GM21786 (cell line): ENCODE data around the gene RGS9.
A peak's percentile ranks its signal among the peaks of the same experiment; 100 is the strongest.
"Not testable (repeated sequence)": the region's sequence is repeated elsewhere in the genome, so short reads cannot be mapped to it uniquely, and the experiment has no call there.

ENCODE experiments used
- ATAC-seq: cut with Tn5 transposase; IDR thresholded peaks from one replicate; pipeline ENCODE4 v1.9.1; 2021; ENCODE audit not compliant: unreplicated experiment

RGS9 gene

DNA sequence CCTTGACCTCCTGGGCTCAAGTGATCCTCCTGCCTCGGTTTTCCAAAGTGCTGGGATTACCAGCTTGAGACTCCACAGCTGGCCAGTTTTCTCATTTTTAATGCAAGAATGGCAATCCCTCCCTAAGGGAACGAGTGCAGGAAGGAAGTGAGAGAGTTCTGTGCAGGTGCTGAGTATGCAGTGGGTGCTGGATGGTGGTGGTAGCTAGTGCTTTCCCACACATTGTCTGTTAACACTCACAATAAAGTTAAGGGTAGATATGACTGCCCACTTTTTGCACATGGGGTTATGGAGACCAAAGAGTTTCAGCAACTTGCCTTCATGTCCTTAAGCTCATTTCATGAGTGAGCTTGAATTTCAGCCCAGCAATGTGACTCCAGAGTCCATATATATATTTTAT is 18.5 kb downstream of the RGS9 start:
- peak; percentile 34 for ATAC-seq

DNA sequence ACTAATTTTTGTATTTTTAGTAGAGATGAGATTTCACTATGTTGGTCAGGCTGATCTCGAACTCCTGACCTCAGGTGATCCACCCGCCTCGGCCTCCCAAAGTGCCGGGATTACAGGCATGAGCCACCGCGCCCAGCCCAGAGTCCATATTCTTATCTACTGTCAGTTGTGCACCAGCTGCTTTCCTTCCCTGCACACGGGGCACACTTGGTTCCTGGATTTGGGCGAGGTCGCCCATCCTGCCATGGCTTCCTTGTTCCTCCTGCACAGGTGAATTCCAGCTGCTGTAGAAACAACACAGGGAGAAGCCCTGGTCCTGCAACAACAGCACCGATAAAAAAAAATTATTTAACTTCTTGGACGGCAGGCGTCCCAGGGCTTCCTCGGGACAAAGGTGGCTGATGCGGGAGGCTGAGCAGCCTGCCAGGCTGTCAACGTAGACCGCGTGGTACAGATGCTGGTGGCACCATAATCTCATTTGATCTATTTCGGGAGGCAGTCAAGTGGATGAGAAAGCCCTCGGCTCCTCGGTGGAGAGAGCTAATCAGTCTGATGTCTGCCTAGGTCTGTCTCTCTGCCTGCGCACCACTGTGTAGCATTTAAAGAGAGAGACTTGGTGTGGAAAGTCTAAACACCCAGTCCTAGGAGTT is 19.1 kb downstream of the RGS9 start:
- no peak for ATAC-seq

DNA sequence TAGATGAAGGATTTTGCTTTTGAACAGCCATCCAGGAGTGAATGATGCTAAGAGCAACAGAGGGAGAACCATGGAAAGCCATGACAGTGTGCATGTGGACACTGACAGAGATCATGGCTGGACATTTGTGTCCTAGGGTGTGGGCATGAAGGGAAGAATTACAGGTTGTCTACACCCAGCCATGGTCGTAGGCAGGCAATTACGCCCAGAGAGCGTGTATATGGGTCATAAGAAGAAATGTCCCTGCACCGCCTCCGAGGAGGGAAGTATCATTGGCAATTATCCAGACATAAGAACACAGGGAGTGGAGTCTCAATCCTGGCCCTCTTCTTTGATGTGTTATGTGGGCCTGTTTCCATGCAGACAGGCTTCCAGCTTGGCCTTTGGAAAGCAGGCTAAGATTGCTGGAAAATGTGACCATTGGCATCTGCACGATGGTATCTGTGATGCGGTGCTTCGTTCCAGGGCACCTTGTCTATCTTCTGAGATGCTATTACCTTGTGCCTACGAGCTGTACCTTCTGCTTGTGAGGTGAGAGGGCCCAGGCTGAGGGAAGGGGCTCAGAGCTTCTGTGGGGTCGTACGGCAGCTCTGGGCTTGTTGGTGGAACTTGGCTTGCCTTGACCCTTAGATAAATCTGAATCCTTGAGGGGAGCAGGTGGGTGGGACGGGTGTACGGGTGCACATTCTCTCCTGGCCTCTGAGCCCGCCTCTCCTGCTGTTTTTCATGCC is 19.8 kb downstream of the RGS9 start:
- no peak for ATAC-seq

DNA sequence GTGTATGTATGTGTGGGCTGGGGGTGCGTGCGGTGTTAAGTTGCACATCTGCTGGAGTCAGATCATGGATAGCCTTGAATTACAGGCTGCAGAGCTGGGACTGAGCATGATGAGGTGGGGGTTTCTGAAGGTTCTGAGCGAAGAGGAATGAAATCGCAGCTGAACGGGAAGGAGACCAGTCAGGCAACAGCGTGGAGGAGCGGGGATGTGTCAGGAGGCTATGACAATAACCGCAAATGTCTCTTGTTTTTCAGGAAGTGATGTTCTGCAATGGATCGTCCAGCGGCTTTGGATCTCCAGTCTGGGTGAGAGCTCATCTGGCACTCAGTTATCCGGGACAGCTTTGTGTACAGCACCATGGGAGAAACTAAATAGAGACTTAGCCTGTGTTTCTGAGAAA is 20.9 kb downstream of the RGS9 start:
- ATAC-seq = no peak

DNA sequence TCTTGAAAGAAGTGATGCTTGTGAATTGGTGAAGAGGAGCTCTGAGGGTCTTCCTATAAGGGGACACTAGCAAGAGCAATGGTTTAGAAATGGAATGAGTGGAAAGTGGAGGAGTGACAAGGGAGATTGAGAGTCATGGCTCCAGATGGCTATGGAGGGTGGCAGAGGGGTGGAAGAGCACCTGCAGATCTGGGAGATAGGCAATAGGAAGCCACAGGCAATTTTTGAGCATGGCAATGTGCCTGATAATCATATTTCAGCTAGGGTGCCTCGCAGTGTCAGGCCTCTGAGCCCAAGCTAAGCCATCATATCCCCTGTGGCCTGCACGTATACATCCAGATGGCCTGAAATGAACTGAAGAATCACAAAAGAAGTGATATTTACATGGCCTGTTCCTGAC is 21.5 kb downstream of the RGS9 start:
- ATAC-seq = no peak

DNA sequence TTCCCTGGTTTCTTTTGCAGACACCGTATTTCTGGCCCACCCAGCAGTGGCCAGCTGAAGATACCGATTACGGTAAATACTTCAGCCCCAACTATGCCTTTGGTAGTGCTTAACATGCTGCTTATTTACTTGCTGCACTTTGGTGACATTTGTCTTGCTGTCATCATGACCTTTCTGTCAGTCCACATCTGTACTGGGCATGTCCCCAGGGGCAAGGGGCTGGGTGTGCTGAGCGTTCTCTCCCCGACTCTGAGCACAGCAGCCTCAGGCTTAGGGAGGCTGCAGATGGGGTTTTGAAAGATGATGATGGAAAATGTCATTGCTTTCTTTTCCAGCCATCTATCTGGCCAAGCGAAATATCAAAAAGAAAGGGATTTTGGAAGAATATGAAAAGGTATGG is 23.3 kb downstream of the RGS9 start:
- no peak for ATAC-seq

DNA sequence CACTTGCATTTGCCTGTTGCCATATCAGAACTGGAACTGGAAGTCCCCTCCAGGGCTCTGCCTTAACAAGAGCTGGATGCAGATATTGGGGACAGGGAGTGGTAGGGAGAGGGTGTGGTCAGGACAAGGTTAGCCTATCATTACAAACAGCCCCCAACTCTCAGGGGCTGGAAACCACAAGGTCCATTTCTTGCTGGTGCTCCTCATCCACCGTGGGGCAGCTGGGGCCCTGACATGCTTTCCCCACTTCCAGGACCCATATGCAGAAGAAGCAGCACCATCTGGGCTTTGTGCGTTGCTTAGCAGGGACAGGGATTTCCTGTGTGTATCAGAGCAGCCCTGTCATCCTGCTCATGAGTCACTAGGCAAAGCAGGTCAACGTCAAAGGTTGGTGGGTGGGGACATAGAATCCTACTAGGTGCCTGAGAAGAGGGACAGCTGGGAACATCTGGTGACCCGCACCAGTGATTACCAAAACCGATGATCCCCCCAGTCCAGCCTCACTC is 26.9 kb downstream of the RGS9 start:
- ATAC-seq = peak; percentile 98

DNA sequence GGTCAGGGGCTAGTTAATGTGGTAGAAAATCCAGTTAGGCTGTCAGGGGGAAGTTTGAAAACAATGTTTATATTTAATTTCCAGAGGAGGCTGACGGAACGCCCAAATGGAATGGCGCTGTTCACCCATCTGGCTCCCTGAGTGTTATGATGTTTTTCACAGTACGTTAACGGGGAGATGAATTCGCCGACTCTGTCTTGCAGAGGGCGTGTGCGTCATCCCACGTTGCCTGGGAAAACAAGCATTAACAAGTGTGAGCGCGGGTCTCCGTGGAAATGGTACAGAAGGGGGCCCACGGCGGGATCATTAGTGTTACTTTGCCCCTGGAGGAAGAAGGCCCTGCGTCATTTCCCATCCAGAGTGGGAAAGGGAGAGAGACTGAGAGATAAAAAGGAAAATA is 29.6 kb downstream of the RGS9 start:
- no peak for ATAC-seq

DNA sequence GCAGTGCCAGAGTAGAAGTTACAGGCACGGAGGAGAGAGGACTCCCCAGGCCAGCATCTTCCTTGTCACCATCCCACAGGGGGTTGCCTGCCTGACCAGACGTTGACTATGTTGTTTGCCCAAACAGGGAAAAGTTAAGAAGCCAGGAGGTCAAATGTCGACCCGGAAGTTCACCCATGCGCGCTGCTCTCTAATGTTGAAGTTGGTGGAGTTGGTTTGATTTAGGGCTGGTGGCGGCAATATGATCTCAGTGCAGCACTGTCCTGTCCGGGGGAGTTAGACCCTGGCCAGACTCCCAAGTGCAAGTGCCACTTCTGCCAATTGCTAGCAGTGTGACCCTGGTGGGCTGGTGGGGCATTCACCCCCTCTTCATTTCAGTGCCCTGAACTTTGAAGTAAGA is 30.4 kb downstream of the RGS9 start:
- ATAC-seq = no peak

DNA sequence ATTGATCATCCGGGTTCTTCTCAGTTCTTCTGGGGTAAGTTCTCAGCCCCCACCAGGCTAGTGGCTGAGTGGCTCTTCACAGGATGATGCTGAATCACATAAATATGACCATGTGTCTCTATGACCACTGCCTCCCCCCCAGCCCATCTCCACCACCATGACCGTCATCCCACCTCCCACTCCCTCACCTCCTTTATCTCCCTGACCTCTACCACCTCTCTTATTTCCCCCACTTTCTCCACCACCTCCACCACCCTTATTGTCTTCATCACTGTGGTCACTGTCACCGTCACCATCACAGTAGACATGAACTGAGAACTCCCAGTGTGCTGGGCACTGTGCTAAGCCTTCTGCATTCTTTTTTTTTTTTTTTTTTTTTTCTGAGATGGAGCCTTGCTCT is 32.5 kb downstream of the RGS9 start:
- no peak for ATAC-seq

DNA sequence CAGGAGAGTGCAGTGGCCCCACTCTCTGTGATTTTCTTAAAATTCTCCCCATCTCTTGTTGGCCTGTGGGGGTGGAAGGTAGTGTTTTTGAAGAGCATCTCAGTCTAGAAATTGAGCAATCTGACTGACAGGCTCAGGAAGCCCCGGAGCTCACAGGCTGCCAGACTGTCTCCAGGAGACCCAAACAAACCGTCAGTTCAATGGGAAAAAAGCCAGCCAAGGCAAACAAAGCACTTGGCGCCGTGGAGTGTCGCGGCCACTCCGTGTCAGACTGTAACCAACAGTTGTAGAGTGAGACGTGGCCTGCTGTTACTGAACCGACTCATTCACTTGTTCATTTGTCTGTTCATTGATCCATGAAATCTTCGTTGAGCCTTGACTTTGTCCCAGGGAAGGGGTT is 33.7 kb downstream of the RGS9 start:
- ATAC-seq = no peak

DNA sequence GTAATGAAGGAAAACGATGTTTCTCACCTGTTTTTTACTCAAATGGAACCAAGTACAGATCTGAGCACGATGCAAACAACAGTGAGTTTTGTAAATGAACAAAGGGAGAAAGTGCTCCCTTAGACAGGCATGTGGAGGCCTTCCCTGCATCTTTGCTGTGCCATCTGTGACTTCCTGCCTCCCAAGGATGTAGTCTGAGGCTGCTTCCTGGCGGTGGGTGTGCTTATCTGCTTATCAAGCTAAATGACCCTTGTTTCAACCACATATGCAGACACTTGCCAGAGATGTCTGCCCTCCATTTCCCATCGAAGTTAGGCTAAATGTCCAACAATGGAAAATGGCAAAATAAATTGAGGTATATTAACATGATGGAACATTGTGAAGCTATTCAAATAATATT is 34.6 kb downstream of the RGS9 start:
- no peak for ATAC-seq

DNA sequence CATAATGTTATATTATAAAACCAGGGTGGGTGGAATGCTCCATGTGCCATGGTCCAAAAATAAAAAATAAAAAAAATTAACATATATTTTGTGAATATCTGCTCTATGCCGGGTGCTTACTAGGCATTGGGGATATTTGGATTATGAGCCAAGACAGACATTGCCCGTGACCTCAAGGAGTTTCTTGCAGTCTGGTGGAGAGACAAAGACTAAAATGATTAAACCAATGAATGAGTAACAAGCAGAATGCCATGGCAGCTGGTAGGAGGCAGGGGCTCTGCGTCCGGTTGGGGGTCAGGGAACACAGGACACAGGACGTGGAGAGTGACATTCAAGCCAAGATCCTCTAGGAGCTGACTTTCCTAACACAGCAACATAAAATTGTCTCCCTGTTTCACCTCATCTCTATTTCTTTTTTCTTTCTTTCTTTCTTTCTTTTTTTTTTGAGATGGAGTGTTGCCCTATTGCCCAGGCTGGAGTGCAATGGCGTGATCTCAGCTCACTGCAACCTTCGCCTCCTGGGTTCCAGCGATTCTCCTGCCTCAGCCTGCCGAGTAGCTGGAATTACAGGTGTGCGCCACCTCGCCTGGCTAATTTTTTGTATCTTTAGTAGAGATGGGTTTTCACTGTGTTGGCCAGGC is 35.4 kb downstream of the RGS9 start:
- no peak for ATAC-seq

DNA sequence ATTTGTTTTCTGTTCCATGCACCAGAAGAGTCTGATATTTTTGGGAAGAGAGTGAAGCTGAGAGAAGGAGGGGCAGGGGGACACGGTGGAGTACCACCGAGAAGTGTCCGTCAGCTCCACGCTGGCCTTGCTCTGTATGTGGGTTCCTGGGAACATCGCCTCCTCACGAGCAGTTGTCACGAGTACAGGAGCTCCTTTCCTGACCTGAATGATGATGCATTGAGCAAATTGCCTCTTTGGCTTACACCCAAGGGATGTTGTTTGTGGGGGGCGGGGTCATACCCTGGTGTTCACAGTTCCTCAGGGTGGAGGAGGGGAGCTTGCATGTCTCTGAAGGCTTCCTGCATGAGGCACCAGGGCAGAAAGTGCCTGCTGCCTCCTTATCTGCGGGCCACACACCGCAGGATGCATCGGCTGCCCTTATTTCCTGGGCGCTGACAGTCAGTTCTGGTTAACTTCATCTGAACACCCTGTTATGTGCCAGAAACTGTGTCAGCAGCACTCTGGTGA is 36.2 kb downstream of the RGS9 start:
- ATAC-seq = peak; percentile 58

DNA sequence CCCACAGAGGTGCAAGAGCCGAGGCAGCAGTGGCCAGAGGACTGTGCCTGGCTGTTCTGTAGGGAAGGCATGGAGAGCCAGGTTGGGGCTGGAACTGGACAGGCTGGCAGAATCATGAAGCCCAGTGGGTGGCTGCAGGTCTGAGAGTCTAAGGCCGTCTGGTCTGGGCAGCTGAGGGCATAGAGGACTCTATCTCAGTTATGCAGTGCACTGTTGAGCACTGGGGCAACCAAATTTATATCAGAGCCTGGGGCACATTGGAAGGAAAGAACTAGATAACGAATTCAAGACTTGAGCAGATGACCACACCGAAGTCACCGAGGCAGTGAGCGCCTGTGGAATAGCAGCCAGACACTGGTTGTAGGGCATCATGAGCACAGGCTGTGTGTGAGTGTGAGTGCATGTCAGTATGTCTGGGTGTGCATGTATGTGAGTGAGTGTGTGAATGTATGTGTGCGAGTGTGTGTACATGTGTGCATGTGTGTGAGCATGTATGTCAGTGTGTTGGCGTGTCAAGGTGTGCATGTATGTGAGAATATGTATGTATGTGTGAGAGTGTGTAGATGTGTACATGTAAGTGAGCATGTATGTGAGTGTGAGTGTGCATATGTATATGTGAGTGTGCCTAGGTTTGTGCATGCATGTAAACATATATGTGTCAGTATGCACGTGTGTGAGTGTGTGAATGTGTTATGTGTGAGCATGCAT is 37.0 kb downstream of the RGS9 start:
- ATAC-seq = no peak

DNA sequence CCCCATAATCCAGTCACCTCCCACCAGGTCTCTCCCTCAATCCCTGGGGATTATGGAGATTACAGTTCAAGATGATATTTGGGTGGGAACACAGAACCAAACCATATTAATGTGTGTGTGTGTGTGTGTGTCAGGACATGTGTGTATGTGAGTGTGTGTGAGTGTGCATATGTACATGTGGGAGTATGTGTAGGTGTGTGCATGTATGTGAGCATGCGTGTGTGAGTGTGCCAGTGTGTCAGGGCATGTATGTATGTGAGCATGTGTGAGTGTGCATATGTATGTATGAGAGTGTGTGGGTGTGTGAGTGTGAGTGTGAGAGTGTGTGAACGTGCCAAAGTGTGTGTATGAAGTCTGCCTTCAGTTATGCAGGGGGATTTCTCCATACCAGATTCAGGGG is 37.8 kb downstream of the RGS9 start:
- ATAC-seq = no peak

DNA sequence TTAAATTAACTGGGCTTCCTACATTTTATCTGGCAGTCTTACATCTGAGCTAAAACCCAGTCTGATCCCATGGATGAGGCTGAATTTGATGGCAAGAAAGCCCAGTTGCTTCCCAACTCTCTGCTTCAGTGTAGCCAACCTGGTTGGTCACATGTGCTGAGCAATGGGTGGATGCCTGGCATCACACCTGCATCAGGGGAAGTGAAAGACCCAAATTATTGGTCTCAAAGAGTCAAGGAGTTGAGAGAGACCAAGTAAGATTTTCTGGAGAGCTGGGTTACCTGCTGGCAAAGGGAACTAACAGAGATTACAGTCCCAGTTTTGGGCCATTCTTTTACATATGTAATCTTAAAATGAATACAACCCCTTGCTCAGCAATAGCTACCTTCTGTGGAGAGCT is 38.8 kb downstream of the RGS9 start:
- no peak for ATAC-seq

DNA sequence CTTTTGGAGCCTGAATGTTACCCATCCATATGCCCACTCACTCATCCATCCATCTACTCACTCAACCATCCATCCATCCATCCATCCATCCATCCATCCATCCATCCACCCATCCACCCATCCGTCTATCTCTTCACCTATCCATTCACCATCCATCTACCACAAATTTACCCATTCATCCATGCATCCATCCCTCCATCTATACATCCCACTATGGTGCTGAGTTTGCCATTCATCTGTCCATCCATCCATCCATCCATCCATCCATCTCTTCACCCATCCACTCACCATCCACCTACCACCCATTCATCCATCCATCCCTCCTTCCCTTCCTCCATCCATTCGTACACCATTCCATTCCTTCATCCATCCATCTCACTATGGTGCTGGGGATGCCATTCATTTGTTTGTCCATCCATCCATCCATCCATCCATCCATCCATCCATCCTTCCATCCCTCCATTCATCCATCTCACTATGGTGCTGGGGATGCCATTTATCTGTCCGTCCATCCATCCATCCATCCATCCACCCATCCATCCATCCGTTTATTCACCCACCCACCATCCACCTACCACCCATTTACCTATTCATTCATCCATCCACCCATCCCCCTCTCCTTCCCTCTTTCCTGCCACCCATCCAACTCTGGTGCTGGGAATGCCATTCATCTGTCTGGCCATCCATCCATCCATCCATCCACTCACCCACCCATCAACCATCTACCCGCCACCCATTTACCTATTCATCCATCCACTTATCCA is 39.7 kb downstream of the RGS9 start:
- no peak for ATAC-seq

DNA sequence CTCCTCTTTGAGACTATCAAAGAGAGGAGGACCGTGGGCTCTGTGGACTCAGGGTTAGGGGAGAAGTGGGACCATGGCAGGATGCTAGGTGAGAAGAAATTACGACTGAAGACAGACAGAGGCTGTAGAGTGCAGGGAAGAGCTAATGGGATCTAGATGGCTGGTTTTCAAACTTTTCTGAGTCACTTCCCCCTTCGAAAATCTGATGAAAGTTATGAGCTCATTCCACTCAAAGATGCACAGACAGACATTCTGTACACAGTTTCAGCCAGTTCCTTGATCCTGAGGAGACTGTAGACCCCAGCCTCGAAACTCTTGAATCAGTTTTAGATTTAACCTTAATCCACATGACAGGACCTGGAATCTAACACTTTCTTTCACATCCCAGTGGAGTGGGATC is 40.7 kb downstream of the RGS9 start:
- ATAC-seq = no peak

DNA sequence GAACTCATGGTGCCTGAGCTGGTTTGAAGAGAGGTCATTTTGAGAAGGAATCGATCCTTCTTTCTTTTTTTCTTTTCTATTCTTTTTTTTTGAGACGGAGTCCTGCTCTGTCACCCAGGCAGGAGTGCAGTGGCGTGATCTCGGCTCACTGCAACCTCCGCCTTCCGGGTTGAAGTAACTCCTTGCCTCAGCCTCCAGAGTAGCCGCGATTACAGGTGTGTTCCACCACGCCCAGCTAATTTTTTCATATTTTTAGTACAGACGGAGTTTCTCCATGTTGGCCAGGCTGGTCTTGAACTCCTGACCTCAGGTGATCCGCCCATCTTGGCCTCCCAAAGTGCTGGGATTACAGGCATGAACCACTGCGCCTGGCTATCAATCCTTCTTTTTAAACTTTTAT is 43.1 kb downstream of the RGS9 start:
- not testable (repeated sequence) for ATAC-seq
